GM12864 (cell line): ENCODE measurements around the gene CDK14.
"Not testable (repeated sequence)": the region's sequence is repeated elsewhere in the genome, so short reads cannot be mapped to it uniquely, and the experiment has no call there.

Experiments
- DNase-seq: peaks from one replicate; pipeline ENCODE4 v3.0.0-alpha.2; 2011; ENCODE audit warnings: low read depth
- H3K4me3 ChIP-seq: 2 replicates; pipeline ENCODE4 v1.5.1; 2011; ENCODE audit warnings: mild to moderate bottlenecking, low read depth, low read length, control low read depth
- CTCF ChIP-seq: IDR thresholded peaks from 2 replicates; pipeline ENCODE4 v1.5.1; 2011; ENCODE audit warnings: low read depth, mild to moderate bottlenecking, moderate library complexity, low read length, control low read depth, inconsistent platforms; ENCODE audit errors: missing control alignments

The CDK14 gene

GRCh38 chr7:90749262-90749661 lies 153.1 kb downstream of the CDK14 start:
- no peak overlapping the region for H3K4me3 ChIP-seq
- TF ChIP-seq CTCF: no peak
- no peak for DNase-seq

DNA sequence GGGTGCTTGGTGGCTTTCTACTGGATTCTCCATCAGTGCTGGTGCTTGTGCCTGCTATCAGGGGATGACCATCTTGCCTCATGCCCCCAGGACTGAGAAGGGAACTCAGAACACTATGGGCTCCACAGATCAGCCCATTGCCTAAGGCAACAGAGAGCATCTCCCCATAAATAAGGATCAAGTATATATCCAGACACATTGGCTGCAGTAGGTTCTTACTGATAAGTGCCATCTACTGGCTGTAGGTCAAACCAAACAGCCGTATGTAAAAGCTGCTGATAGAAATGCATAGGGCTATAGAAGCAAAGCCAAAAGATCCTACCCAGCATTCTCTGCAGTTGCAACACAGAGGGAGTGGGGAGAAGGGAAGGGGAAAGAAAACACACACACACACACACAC lies 153.7 kb downstream of the CDK14 start:
- H3K4me3 ChIP-seq: no peak overlapping the region
- DNase-seq: no peak
- peak; percentile 50 for TF ChIP-seq CTCF

DNA sequence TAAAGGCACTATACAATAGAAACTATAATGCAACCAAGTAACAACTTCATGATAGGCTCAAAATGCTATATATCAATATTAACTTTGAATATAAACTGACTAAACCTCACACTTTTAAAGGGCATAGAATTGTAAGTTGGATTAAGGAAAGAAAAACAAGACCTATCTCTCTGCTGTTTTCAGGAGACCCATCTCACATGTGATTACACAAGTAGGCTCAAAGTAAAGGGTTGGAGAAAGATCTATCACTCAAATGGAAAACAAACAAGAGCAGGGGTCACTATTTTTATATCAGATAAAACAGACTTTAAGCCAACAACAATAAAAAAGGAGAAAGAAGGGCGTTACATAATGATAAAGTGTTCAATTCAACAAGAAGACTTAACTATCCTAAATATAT lies 155.5 kb downstream of the CDK14 start:
- no peak for TF ChIP-seq CTCF
- no peak for DNase-seq
- no peak overlapping the region for H3K4me3 ChIP-seq

DNA sequence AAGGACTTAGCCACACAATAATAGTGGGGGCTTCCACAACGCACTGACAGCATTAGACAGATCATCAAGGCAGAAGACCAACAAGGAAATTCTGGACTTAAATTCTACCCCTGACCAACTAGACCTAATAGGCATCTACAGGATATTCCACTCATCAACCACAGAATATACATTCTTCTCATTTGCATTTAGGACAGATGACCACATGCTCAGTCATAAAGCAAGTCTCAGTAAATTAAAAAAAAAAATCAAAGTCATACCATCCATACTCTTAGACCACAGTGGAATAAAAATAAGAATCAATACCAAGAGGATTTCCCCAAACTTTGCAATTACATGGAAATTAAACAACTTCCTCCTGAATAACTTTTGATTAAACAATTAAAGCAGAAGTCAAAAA lies 155.9 kb downstream of the CDK14 start:
- TF ChIP-seq CTCF: no peak

DNA sequence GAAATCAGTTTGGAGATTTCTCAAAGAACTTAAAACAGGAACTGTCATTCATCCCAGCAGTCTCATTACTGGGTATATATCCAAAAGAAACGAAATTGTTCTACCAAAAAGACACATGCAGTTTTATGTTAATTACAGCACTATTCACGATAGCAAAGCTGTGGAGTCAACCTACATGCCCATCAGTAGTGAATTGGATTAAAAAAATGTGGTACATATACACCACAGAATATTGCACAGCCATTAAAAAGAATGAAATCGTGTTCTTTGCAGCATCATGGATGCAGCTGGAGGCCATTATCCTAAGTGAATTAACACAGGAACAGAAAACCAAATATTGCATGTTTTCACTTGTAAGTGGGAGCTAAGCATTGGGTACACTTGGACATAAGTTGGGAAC lies 158.9 kb downstream of the CDK14 start:
- TF ChIP-seq CTCF: no peak
- no peak overlapping the region for H3K4me3 ChIP-seq
- no peak for DNase-seq

More for the DNA sequence above, 155.9 kb downstream of the CDK14 start:
- no peak for DNase-seq
- H3K4me3 ChIP-seq: no peak overlapping the region

GRCh38 chr7:90756366-90756765 lies 160.2 kb downstream of the CDK14 start:
- no peak for TF ChIP-seq CTCF
- no peak overlapping the region for H3K4me3 ChIP-seq

DNA sequence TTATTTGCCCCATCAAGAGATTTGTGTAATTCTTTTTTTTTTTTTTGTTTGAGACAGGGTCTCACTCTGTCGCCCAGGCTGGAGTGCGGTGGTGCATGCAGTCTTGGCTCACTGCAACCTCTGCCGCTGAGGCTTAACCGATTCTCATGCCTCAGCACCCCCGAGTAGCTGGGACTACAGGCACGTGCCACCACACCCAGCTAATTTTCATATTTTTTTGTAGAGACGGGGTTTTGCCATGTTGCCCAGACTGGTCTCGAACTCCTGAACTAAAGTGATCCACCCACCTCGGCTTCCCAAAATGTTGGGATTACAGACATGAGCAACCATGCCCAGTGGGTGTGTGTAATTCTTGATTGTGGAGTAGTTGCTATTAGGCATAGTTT lies 161.4 kb downstream of the CDK14 start:
- not testable (repeated sequence) for DNase-seq, H3K4me3 ChIP-seq

More at GRCh38 chr7:90756366-90756765, 160.2 kb downstream of the CDK14 start:
- no peak for DNase-seq
